EH (cell line): ENCODE data around the gene GYPB.
"Not testable (repeated sequence)": the region's sequence is repeated elsewhere in the genome, so short reads cannot be mapped to it uniquely, and the experiment has no call there.

Experiments
- DNase-seq: peaks from one replicate; pipeline ENCODE4 v3.0.0-alpha.2; 2015; ENCODE audit warnings: low read depth

Gene GYPB

GRCh38 chr4:144008602-144009001 is 10.6 kb downstream of the GYPB start:
- DNase-seq, result not testable (repeated sequence)

GRCh38 chr4:144007960-144008359 is 11.2 kb downstream of the GYPB start:
- DNase-seq, result not testable (repeated sequence)

GRCh38 chr4:144006200-144006803 is 12.9 kb downstream of the GYPB start:
- DNase-seq, result peak; percentile 1

- DNase-seq, result not testable (repeated sequence)
These were observed 13.6 kb downstream of the GYPB start for GRCh38 chr4:144005558-144005953.

GRCh38 chr4:144004868-144005557 is 14.2 kb downstream of the GYPB start:
- DNase-seq, result peak; percentile 77

- not testable (repeated sequence) for DNase-seq
These were observed 15.3 kb downstream of the GYPB start for GRCh38 chr4:144003890-144004265.

- not testable (repeated sequence) for DNase-seq
These were observed 15.8 kb downstream of the GYPB start for GRCh38 chr4:144003205-144003889.

- not testable (repeated sequence) for DNase-seq
These were observed 18.7 kb downstream of the GYPB start for GRCh38 chr4:144000331-144000995.

GRCh38 chr4:143996193-143996592 is 23.0 kb downstream of the GYPB start:
- DNase-seq, result not testable (repeated sequence)

- not testable (repeated sequence) for DNase-seq
These were observed 27.4 kb downstream of the GYPB start for GRCh38 chr4:143991761-143992160.

GRCh38 chr4:143990717-143991116 is 28.5 kb downstream of the GYPB start:
- not testable (repeated sequence) for DNase-seq

- DNase-seq, result no peak
These were observed 33.0 kb downstream of the GYPB start for GRCh38 chr4:143986180-143986579.

- peak; percentile 10 for DNase-seq
These were observed 38.4 kb downstream of the GYPB start for GRCh38 chr4:143980776-143981175.

GRCh38 chr4:143975527-143975926 is 43.7 kb downstream of the GYPB start:
- not testable (repeated sequence) for DNase-seq

- DNase-seq, result not testable (repeated sequence)
These were observed 45.2 kb downstream of the GYPB start for GRCh38 chr4:143974021-143974420.

GRCh38 chr4:143961075-143961474 is 58.1 kb downstream of the GYPB start:
- no peak for DNase-seq

GRCh38 chr4:143955306-143955705 is 63.9 kb downstream of the GYPB start:
- DNase-seq, result not testable (repeated sequence)

- DNase-seq, result not testable (repeated sequence)
These were observed 67.7 kb downstream of the GYPB start for GRCh38 chr4:143951458-143951972.

GRCh38 chr4:143950967-143951366 is 68.2 kb downstream of the GYPB start:
- peak; percentile 2 for DNase-seq

- DNase-seq, result not testable (repeated sequence)
These were observed 69.0 kb downstream of the GYPB start for GRCh38 chr4:143950185-143950584.

GRCh38 chr4:143947493-143947892 is 71.7 kb downstream of the GYPB start:
- not testable (repeated sequence) for DNase-seq
